ENCODE data around the gene IQCK.

DNA sequence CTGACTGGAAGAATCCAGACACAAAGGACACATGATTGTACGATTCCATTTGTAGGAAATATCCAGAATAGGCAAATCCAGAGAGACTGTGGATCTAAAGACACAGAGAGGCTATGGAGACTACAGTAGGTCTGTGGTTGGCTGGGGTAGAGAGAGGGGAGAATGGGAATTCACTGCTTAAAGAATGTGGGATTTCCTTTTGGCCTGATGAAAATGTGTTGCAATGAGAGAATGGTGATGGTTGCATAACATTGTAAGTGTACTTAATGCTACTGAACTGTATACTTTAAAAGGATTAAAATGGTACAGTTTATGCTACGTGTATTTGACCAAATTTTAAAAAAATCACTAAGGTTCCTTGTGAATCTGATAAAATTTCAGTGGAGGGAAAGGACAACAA is 104.5 kb downstream of the IQCK start:
- TF ChIP-seq POLR2AphosphoS5 (IDR thresholded peaks at IDR 0.05) (no peak), EP300 (IDR thresholded peaks at IDR 0.05) (no peak), POLR2A (IDR thresholded peaks at IDR 0.05) (no peak)
- TF ChIP-seq, protein P1, sequence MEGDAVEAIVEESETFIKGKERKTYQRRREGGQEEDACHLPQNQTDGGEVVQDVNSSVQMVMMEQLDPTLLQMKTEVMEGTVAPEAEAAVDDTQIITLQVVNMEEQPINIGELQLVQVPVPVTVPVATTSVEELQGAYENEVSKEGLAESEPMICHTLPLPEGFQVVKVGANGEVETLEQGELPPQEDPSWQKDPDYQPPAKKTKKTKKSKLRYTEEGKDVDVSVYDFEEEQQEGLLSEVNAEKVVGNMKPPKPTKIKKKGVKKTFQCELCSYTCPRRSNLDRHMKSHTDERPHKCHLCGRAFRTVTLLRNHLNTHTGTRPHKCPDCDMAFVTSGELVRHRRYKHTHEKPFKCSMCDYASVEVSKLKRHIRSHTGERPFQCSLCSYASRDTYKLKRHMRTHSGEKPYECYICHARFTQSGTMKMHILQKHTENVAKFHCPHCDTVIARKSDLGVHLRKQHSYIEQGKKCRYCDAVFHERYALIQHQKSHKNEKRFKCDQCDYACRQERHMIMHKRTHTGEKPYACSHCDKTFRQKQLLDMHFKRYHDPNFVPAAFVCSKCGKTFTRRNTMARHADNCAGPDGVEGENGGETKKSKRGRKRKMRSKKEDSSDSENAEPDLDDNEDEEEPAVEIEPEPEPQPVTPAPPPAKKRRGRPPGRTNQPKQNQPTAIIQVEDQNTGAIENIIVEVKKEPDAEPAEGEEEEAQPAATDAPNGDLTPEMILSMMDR (IDR thresholded peaks at IDR 0.05) = no peak

All from upper lobe of left lung (tissue), 4 donors.